Measurements from ENCODE around the gene MGAT3. TPM values are rescaled to one million over a fixed set of nuclear protein-coding genes. Genes with fewer than 3 reads are reported as not detected.
A peak's percentile ranks its signal among the peaks of the same experiment; 100 is the strongest.

The MGAT3 gene
- total RNA-seq, 1 experiment from 2014 or later = 6.5 TPM

- Histone ChIP-seq H3K27me3 (ENCODE audit: control insufficient read depth, insufficient read depth, low read length) (no peaks in the 10 kb centered on the region), H3K4me3 (ENCODE audit: insufficient read depth, low read depth, low read length) (no peak overlapping the region), H3K36me3 (replicated peaks; ENCODE audit: control insufficient read depth, insufficient read depth, low read length) (no peaks in the 10 kb centered on the region)
- DNase-seq = peak; percentile 89
These were observed 21.6 kb downstream of the MGAT3 start for GRCh38 chr22:39478441-39478850.

DNA sequence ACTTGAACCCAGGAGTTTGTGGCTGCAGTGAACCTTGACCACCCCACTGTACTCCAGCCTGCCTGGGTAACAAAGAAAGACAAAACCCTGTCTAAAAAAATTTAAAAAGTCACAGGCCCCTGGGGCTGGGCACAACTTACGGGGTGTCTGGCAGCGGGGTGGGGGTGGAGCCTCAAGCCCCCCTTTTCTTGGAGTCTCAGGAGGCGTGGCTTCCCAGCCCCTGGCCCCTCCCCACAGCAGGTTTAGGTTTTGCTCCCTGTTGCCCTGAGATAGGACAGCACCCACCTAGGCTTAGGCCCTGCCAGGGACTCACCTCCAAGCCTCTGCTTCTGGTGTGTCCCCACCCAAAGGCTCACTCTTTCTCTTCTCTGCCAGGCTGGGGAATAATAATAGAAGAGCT is 22.4 kb downstream of the MGAT3 start:
- peak; percentile 69 for DNase-seq
- H3K27me3 ChIP-seq (ENCODE audit: control insufficient read depth, insufficient read depth, low read length) = no peaks in the 10 kb centered on the region
- H3K4me3 ChIP-seq (ENCODE audit: insufficient read depth, low read depth, low read length) = no peak overlapping the region
- no peaks in the 10 kb centered on the region for H3K36me3 ChIP-seq (replicated peaks; ENCODE audit: control insufficient read depth, insufficient read depth, low read length)

DNA sequence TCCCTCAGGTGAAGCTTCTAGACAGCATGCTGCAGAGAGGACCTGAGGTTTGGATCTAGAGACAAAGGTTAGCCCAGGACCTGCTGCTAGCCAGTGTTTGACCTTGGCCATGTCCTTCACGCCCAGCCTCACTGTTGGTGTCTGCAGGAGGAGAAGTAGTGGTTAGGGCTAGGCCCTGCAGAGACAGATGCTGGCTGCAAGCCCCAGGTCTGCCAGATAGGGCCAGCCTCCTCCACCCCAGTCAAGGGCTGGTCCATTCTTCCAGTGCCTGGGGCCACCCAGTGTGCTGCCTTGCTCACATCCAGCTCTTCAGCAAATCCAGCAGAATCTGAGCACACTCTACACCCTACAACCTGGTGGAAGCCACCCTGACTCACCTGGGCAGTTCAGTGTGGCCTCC is 23.7 kb downstream of the MGAT3 start:
- Histone ChIP-seq H3K27me3 (ENCODE audit: control insufficient read depth, insufficient read depth, low read length) (no peaks in the 10 kb centered on the region), H3K36me3 (replicated peaks; ENCODE audit: control insufficient read depth, insufficient read depth, low read length) (no peaks in the 10 kb centered on the region), H3K4me3 (ENCODE audit: insufficient read depth, low read depth, low read length) (no peak overlapping the region)
- no peak for DNase-seq

DNA sequence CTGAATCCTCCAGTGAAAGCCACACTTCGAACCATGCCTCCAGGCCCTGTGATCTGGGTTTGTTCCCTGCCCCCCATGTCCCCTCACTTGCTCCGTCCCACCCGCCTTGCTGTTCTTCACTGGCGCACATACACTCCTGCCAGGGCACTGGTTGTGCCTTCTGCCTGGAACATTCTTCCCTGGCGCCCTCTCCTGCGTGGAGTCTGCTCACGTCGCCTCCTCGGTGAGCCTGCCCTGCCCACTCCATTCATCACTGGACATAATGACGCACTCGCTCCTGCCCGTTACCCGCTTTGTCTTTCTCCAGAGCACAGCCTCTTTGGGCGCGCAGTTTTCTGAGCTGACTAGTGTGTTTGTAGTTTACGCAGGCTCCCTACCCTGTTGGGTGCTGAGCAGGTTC is 24.2 kb downstream of the MGAT3 start:
- Histone ChIP-seq H3K4me3 (ENCODE audit: insufficient read depth, low read depth, low read length) (no peak overlapping the region), H3K27me3 (ENCODE audit: control insufficient read depth, insufficient read depth, low read length) (no peaks in the 10 kb centered on the region), H3K36me3 (replicated peaks; ENCODE audit: control insufficient read depth, insufficient read depth, low read length) (no peaks in the 10 kb centered on the region)
- DNase-seq = no peak

- Histone ChIP-seq H3K4me3 (ENCODE audit: insufficient read depth, low read depth, low read length) (no peak overlapping the region), H3K27me3 (ENCODE audit: control insufficient read depth, insufficient read depth, low read length) (no peaks in the 10 kb centered on the region), H3K36me3 (replicated peaks; ENCODE audit: control insufficient read depth, insufficient read depth, low read length) (no peaks in the 10 kb centered on the region)
- no peak for DNase-seq
These were observed 24.8 kb downstream of the MGAT3 start for GRCh38 chr22:39481595-39481994.

DNA sequence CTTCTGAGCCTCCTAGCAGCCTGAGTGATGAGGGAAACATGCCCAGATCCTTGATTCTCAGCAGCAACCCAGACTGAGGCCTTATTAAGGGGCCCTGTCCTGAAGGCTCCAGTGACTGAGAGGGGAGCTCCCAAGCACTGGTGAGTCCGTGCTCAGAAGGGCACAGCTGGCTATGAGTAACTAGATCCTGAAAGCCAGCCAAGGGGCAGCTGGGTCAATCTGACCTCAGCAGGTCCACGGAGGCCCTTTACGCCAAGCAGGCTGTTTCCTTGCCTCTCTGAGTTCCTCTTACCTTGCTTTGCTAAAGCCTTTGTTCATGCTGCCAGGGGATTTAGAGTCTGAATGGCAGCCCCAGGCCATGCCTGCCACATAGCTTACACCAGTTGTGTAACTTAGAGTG is 26.0 kb downstream of the MGAT3 start:
- H3K4me3 ChIP-seq (ENCODE audit: insufficient read depth, low read depth, low read length) = no peak overlapping the region
- no peaks in the 10 kb centered on the region for H3K27me3 ChIP-seq (ENCODE audit: control insufficient read depth, insufficient read depth, low read length)
- DNase-seq = no peak
- no peaks in the 10 kb centered on the region for H3K36me3 ChIP-seq (replicated peaks; ENCODE audit: control insufficient read depth, insufficient read depth, low read length)

DNA sequence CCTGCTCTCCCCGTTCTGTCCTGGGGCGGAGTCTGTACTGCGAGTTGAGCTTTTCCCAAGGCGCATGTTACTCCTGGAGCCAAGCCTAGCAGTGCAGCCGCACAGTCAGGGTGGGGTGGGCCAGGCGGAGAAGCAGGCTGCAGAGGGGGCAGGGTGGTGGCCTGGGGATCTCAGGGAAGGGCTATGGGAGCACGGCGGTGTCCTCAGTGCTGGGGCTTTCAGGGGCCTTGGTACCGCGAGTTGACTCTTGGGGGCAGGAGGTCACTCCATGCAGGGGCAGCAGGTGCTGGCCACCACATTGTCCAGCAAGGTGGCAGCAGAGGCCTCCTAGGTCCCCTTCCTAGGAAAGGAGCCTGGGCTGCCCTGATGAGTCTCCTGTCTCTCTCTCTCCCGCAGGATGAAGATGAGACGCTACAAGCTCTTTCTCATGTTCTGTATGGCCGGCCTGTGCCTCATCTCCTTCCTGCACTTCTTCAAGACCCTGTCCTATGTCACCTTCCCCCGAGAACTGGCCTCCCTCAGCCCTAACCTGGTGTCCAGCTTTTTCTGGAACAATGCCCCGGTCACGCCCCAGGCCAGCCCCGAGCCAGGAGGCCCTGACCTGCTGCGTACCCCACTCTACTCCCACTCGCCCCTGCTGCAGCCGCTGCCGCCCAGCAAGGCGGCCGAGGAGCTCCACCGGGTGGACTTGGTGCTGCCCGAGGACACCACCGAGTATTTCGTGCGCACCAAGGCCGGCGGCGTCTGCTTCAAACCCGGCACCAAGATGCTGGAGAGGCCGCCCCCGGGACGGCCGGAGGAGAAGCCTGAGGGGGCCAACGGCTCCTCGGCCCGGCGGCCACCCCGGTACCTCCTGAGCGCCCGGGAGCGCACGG is 30.4 kb downstream of the MGAT3 start:
- peak; percentile 61 for DNase-seq
- Histone ChIP-seq H3K36me3 (replicated peaks; ENCODE audit: control insufficient read depth, insufficient read depth, low read length) (no peaks in the 10 kb centered on the region), H3K27me3 (ENCODE audit: control insufficient read depth, insufficient read depth, low read length) (no peaks in the 10 kb centered on the region), H3K4me3 (ENCODE audit: insufficient read depth, low read depth, low read length) (no peak overlapping the region)

DNA sequence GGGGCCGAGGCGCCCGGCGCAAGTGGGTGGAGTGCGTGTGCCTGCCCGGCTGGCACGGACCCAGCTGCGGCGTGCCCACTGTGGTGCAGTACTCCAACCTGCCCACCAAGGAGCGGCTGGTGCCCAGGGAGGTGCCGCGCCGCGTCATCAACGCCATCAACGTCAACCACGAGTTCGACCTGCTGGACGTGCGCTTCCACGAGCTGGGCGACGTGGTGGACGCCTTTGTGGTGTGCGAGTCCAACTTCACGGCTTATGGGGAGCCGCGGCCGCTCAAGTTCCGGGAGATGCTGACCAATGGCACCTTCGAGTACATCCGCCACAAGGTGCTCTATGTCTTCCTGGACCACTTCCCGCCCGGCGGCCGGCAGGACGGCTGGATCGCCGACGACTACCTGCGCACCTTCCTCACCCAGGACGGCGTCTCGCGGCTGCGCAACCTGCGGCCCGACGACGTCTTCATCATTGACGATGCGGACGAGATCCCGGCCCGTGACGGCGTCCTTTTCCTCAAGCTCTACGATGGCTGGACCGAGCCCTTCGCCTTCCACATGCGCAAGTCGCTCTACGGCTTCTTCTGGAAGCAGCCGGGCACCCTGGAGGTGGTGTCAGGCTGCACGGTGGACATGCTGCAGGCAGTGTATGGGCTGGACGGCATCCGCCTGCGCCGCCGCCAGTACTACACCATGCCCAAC is 31.2 kb downstream of the MGAT3 start:
- no peak overlapping the region for H3K4me3 ChIP-seq (ENCODE audit: insufficient read depth, low read depth, low read length)
- H3K27me3 ChIP-seq (ENCODE audit: control insufficient read depth, insufficient read depth, low read length) = no peaks in the 10 kb centered on the region
- no peaks in the 10 kb centered on the region for H3K36me3 ChIP-seq (replicated peaks; ENCODE audit: control insufficient read depth, insufficient read depth, low read length)
- DNase-seq = peak; percentile 52

GRCh38 chr22:39488563-39489083 is 31.8 kb downstream of the MGAT3 start:
- Histone ChIP-seq H3K4me3 (ENCODE audit: insufficient read depth, low read depth, low read length) (no peak overlapping the region), H3K36me3 (replicated peaks; ENCODE audit: control insufficient read depth, insufficient read depth, low read length) (no peaks in the 10 kb centered on the region), H3K27me3 (ENCODE audit: control insufficient read depth, insufficient read depth, low read length) (no peaks in the 10 kb centered on the region)
- peak; percentile 65 for DNase-seq

- Histone ChIP-seq H3K4me3 (ENCODE audit: insufficient read depth, low read depth, low read length) (no peak overlapping the region), H3K27me3 (ENCODE audit: control insufficient read depth, insufficient read depth, low read length) (no peaks in the 10 kb centered on the region), H3K36me3 (replicated peaks; ENCODE audit: control insufficient read depth, insufficient read depth, low read length) (no peaks in the 10 kb centered on the region)
- peak; percentile 48 for DNase-seq
These were observed 32.6 kb downstream of the MGAT3 start for GRCh38 chr22:39489094-39490068.

GRCh38 chr22:39490135-39490798 is 33.5 kb downstream of the MGAT3 start:
- Histone ChIP-seq H3K36me3 (replicated peaks; ENCODE audit: control insufficient read depth, insufficient read depth, low read length) (no peaks in the 10 kb centered on the region), H3K27me3 (ENCODE audit: control insufficient read depth, insufficient read depth, low read length) (no peaks in the 10 kb centered on the region), H3K4me3 (ENCODE audit: insufficient read depth, low read depth, low read length) (no peak overlapping the region)
- DNase-seq = peak; percentile 97

GRCh38 chr22:39490966-39491680 is 34.3 kb downstream of the MGAT3 start:
- no peaks in the 10 kb centered on the region for H3K27me3 ChIP-seq (ENCODE audit: control insufficient read depth, insufficient read depth, low read length)
- DNase-seq = peak; percentile 44
- no peaks in the 10 kb centered on the region for H3K36me3 ChIP-seq (replicated peaks; ENCODE audit: control insufficient read depth, insufficient read depth, low read length)
- H3K4me3 ChIP-seq (ENCODE audit: insufficient read depth, low read depth, low read length) = no peak overlapping the region

GRCh38 chr22:39491696-39492095 is 34.9 kb downstream of the MGAT3 start:
- H3K36me3 ChIP-seq (replicated peaks; ENCODE audit: control insufficient read depth, insufficient read depth, low read length) = no peaks in the 10 kb centered on the region
- no peak for DNase-seq
- no peaks in the 10 kb centered on the region for H3K27me3 ChIP-seq (ENCODE audit: control insufficient read depth, insufficient read depth, low read length)
- no peak overlapping the region for H3K4me3 ChIP-seq (ENCODE audit: insufficient read depth, low read depth, low read length)
